GM21423 (cell line): ENCODE results near the gene ZNRD2.

Experiments used
- ATAC-seq: cut with Tn5 transposase; IDR thresholded peaks from one replicate; pipeline ENCODE4 v1.9.1; 2021; ENCODE audit warnings: mild to moderate bottlenecking, moderate library complexity; ENCODE audit not compliant: unreplicated experiment

ZNRD2 gene

DNA sequence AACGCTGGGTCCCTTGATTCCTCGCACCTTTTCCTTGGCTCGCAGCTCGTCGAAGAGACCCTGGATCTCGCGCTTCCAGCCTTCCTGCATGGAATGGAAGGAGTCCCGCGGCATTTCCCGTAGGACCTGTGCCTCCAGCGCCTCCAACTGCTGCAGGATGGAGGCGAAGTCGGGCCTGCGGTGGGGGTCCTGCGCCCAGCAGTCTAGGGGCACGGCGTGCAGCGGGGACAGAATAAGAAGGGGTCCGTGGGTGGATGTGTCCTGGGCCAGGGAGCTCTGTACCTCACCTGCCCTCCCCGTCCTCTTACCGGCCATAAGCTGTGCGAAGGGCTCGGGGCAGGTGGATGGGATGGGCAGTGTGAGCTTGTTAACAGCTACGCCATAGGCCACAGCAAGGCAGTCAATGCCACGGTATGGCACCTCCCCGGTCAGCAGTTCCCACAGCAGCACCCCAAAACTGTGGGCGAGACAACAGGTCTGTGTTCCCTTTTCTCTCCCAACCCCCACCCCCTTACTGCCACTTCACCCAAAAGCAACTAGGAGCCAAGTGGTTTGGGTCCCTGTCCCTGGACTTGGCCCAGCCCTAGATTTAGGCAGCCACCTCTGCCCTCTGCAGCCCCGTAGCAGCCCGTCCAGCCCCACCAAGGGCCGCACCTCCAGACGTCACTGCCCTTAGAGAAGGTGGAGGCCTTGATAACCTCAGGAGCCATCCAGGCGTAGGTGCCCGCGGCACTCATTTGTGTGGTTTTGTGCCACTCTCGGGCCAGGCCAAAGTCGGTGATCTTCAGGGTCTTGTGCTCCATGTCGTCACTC is 37.5 kb downstream of the ZNRD2 start:
- no peak for ATAC-seq

DNA sequence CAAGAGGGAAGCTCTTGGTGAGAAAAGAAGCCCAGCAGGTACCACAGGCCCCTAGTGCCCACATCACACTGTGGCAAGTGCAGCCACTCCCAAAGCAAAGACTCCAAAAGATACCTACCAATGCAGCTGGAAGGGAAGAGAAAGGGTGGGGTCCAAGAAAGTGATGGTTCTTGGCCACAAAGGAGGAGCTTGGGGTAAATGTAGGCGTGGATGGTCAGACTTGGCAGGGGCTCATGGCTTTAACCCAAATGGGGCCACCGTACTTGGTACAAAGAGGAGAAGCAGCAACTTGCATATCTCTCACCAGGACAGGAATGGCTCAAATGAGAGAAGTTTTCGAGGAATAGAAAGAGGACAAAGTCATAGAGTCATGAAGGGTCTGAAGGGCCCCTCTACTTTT is 39.0 kb downstream of the ZNRD2 start:
- ATAC-seq, result no peak

DNA sequence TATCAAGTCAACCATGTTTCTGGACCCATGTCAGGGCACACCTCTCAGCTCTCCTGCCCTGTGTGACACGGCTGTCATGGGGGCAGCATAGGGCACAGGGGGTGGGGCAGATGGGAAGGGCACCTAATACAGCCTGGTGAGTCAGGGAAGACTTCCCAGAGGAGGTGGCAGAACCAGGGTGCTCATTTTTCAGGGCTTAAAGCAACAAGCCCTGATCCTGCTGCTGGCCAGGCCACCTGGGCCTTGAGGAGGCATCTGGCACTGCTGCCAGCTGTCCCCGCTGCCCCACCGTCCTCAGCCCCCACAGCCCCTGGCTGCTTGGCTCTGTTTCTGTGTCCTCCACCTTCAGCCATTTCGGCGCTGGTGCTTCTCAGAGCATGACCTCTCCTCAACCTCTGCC is 39.4 kb downstream of the ZNRD2 start:
- ATAC-seq, result no peak

DNA sequence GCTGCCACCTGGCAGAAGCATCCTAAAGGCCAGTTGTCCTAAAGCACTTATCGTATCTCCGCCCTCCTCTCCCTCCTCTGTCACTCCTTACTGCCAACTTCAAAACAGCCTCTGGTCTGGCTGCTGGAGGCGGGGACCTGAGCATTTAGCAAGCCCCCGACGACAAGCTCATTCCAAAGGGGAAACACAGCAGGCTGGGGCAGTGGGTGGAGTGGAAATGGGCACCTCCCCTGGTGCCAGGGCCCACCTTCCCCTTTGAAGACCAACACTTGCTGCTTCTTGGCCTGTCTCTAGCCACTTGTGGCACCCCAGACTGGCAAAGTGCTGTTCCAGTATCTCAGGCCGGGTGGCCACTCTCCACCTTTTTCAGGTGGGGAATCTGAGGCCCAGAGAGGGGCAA is 40.1 kb downstream of the ZNRD2 start:
- ATAC-seq, result no peak

DNA sequence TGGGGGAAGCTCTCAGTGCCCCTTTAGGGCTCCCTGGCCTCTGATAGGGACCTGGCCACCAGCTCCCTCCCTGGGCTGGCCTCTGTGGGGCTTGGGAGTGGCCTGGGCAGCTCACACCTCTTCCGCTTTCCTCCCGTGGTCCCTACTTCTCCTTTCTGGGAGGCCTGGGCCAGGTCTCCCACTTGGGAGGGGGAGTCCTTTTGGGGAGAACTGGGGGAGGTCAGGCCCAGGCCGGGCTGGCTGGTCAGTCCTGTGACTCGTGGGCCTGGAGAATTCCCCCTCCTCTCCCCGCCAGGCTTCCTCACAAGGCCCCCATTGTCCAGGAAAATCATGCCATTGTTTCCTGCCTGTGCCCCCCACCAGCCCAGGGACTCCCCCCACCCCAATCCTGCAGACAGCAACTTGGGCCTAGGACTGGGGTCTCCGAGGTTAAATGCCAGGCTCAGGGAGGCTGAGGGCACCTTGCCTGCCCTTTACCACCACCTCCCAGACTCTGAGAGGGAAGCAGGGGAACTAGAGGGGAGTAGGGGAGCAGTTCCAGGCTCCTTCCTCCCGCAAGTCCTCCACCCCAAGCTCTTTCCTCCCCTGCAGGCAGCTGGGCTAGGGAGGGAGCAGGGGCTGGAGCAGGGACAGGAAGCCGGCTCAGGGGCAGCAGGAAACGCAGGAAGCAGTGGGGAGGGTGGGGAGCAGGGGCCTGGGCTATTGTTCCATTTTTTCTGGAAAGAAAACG is 40.9 kb downstream of the ZNRD2 start:
- no peak for ATAC-seq

DNA sequence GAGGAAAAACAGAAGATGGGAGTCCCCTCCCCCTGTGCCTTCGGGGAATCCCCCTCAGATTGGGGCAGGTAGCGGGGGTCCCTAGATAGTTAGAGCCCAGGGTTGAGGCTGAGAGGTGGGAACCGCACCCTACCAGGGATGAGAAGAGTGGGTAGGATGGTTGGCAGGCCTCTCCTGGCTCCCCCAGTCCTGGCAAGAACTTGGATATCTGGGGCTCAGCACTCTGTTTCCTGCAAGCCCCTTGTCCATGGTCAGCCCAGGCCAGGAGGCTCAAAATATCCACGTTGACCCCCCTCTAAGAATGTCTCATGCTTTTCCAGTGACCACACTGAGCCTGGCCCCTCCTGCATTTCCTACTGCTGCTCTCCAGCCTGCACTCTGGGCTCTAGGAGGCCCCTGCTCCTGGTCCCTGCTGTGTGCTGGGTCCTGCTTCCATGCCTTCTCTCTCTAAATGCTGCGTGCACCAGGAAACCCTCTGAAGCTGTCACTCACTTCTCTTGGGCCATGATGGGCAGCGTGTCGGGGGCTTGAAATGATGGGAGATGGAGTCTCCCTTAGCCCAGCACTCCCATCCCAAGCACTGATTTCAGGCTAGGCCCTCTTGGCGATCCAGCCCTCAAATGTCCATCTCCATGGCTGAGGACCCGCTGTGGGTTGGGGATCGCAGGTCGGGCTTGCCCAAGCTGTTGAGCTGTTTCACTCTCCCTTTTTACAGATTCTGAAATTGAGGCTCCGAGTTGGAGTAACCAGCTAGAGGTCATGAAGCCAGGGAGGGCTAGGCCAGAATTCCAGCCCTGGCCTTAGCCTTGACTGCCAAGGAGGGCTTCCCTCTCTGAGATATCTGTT is 41.7 kb downstream of the ZNRD2 start:
- ATAC-seq, result no peak

DNA sequence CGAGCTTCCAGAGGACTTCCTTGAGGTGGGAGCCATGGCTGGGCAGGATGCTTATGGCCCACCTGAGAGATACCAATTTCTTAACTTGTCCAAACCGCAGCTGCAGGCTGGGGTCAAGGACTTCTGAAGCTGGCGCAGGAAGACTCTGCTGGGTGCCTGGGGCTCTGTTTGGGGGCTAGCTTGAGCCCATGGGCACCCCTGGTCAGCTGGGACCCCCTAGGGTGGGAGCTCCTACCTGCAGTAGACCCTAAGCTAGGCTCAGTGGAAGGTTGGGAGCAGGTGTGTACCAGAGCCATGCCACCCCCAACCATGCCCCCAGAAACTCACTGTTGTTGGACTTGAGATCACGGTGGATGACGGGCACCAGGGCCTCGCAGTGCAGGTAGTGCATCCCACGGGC is 42.4 kb downstream of the ZNRD2 start:
- ATAC-seq, result no peak

DNA sequence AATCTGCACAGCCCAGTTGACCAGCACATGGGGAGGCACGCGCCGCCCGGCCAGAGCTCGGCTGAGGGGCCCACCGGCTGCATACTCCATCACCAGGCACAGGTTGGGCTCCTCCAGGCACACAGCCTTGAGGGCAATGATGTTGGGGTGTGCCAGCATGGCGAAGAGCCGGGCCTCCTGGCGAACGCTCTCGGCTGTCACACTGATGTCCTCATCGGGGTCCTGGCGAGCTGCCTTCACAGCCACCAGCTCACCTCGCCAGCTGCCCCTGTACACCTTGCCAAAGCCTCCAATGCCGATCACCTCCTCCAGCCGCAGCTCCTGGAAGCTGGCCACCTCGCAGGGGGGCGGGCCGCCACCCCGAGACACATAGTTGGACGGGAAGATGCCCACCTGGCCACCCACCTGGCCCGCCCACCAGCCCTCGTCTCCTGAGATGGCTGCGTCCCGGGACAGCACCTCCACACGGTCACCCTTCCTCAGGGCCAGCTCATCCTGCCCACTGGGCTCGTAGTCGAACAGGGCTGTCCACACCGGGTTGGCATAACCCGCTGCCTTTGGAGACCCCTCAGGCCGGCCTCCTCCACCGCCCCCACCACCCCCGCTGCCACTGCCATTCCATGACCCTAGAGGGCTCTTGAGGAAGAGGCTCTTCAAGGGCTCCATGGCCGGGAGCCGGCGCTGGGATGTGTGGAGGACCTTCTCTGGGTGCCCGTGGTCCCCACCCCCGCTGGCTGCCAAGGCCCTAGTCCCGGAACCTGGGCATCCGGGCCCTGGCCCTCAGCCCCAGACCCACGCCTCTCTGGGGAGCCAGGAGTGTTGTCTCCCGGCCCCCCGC is 43.0 kb downstream of the ZNRD2 start:
- no peak for ATAC-seq

DNA sequence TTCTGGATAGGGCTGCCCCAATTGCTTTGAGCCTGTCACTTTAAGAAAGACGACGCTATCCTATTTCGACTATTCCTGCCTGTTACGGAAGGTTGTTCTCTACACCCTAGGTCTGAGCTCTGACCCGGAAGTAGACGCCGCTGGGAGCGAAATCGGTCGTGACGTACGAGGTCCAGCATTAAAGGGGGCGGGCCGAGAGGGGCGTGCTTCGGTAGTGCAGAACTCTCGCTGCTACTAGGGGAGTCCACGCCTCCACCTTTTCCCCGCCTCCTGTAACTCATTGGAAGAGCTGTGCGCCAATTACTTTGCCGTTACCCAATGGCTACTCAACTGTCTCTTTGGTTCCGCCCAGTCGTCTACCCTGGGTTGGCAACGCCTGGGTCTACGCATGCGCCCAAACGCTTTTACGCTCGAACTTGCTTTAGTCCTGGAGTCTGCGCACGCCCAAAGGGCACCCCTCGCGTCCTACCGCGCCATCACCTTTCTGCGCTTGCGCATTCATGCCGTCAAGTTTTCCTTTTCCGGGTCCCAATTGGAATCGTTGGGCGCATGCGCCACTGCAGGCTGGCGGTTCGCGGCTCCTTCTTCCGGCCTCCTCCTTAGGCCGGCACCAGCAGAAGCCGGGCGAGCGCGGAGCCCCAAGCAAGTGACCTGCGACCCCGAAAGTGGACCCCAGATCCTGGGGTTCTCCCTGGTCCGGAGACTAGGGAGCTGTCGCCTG is 45.1 kb downstream of the ZNRD2 start, which contains the start of gene PCNX3:
PCNX3 (plus strand) TSS at position 548 of the 721 bp plus-strand sequence. CDS start 536 bp downstream, outside the sequence.
- ATAC-seq, result peak; percentile 76

DNA sequence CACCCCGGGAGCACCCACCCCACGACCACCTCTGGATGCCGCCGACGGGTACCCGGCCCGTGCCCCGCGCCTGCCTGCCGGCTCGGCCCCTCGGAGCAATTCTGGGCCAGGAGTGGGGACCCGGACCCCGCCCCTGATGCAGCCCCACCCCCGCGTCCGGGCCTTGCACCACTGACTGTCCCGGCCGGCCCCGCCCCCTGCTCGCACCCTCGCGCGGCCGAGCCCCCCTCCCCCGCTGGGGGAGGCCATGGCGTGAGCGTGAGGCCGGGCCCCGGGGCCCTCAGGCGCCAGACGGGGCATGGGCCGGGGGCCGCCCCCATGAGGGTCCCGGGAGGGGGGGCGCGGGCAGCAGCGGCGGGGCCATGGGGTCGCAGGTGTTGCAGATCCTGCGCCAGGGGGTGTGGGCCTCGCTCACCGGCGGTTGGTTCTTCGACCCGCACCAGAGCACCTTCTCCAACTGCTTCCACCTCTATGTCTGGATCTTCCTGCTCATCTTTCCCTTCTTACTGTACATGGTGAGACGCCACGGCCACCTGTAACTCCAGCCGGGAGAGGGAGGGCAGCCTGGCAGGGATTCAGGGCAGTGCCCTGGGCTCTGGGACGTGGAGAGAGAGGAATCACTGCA is 45.8 kb downstream of the ZNRD2 start:
- peak; percentile 1 for ATAC-seq

DNA sequence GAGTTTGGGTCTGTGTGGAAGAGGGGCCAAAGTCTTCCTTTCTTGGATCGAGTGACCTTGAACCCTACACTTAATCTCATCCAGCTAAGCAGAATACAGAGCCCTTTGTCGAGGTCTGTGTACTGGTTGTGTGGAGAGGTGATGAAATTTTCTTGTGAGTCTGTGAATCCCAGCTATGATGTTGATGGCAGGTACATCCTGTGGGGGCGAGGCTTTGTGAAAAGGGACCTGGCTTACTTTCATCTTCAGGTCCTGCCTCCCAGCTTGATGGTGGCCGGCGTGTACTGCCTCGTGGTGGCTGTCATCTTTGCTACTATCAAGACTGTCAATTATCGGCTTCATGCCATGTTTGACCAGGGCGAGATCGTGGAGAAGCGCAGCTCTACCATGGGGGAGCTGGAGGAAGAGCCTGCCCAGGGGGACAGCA is 46.3 kb downstream of the ZNRD2 start:
- ATAC-seq, result no peak

DNA sequence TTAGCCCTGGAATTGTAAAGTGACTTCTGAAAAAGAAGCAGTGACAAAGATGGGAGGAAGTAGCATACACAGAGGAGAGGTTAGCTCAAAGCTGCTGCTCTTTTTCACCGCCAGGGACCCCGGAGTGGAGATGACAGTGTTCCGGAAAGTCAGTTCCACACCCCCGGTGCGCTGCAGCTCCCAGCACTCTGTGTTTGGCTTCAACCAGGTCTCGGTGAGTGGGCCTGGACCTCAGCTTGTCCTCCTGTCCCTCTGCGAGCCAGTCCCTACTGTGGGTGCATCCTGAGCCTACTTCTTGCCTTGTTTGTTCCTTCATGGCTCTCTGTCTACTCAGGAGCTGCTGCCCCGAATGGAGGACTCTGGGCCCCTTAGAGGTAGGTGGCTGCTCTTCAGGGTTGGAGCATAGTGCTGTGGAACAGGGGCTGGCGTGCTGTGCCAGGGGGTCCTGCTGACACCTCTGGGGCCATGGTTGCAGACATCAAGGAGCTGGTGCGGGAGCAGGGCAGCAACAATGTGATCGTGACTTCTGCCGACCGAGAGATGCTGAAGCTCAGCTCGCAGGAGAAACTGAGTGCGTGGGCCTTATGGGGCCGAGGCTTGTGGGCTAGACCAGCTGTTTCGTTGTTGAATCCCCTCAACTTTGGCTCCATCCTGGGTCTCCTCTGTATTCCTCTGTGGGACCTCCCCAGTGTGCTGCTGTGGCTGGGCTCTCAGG is 47.0 kb downstream of the ZNRD2 start:
- no peak for ATAC-seq

DNA sequence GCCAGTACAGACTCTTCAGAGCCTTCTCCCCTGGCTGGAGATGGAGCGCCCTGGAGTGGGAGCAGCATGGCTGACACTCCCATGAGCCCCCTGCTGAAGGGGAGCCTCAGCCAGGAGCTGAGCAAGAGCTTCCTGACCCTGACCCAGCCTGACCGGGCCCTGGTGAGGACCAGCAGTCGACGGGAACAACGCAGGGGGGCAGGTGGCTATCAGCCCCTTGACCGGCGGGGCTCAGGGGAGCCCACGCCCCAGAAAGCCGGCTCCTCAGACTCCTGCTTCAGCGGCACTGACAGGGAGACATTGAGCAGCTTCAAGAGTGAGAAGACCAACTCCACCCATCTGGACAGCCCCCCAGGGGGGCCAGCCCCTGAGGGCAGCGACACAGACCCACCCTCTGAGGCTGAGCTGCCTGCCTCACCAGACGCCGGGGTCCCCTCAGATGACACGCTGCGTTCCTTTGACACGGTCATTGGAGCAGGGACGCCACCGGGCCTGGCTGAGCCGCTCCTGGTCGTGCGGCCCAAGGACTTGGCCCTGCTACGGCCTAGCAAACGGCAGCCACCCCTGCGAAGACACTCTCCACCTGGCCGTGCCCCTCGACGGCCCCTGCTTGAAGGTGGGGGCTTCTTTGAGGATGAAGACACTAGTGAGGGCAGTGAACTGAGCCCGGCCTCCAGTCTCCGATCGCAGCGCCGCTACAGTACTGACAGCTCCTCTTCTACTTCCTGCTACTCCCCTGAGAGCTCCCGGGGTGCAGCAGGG is 47.9 kb downstream of the ZNRD2 start:
- ATAC-seq, result no peak

DNA sequence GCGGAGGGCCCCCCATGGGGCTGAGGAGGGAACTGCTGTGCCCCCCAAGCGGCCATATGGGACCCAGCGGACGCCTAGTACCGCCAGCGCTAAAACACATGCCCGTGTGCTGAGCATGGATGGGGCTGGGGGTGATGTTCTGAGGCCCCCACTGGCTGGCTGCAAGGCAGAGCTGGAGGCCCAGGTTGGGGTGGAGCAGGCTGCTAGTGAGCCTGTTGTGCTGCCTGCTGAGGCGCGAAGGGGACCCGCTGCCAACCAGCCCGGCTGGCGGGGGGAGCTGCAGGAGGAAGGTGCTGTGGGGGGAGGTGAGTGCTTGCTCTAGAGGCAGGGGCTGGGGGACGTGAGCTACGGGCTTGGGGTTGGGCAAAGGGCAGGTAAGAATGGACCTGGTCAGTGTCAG is 48.5 kb downstream of the ZNRD2 start:
- ATAC-seq, result no peak

DNA sequence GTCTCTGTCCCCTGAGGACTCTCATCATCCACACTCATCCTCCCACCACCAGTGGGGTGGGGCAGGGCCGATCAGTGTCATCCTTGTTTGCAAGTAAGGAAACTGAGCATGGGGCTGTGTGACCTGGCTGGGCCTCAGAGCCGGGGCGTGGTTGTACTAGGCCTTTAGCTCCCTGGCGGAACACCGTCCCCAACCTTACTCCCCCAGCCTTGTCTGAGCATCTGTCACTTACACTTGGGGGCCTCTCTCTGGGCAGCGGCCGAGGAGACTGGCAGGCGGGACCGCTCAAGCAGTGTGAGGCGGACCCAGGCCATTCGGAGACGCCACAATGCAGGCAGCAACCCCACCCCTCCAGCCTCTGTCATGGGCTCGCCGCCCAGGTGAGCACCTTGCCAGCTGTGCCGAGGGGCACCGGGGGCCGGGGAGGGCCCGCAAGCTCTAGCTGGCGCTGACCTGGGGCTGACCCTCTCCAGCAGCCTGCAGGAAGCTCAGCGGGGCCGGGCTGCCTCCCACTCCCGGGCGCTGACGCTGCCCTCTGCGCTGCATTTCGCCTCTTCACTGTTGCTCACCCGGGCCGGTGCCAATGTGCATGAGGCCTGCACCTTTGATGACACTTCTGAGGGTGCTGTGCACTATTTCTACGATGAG is 49.1 kb downstream of the ZNRD2 start:
- ATAC-seq, result no peak

DNA sequence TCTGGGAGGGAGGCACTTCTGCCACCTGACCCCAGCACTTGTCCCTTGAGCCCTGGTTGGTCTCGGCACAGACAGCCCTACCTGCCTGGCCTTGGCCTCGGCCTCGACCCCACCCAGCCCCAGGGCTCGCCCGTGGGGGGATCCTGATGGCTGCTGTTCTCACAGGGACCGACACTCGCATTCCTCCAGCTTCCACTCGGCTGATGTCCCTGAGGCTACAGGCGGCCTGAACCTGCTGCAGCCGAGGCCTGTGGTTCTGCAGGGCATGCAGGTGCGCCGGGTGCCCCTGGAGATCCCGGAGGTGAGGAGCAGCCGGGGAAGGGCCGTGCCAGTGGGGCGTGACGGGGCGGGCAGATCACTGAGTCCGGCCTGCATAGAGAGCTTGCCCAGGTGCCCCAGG is 50.4 kb downstream of the ZNRD2 start:
- ATAC-seq, result no peak

DNA sequence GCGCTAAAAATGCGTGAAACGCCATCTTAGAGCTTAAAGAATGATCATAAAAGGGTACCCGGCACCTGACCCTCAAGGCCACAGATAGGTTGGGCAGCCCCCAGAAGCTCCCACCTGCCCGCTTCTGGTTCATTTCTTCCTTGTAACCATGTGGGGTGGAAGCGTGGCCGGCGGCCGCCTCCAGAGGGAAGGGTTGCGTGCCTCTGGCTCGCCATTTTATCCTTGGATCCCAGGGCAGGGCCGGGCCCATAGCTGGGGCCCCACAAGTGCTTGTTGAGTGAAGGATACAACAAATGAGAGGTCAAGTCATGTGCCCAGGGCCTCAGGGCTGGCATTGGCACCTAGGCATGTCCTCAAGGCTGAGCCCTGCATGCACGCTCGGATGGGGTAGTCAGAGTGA is 51.2 kb downstream of the ZNRD2 start:
- ATAC-seq, result no peak
